ENCODE results near the gene METTL24.

Gene METTL24

GRCh38 chr6:110378552-110378951 lies 20.4 kb upstream of the METTL24 start:
- no peak for TF ChIP-seq CTCF (IDR thresholded peaks at IDR 0.05; ENCODE audit: borderline replicate concordance, insufficient read depth, low read depth, low read length)

GRCh38 chr6:110369066-110369465 lies 10.9 kb upstream of the METTL24 start:
- TF ChIP-seq CTCF (IDR thresholded peaks at IDR 0.05; ENCODE audit: borderline replicate concordance, insufficient read depth, low read depth, low read length), result no peak
- H3K4me3 ChIP-seq (ENCODE audit: low read depth, low read length), result no peak overlapping the region

More at GRCh38 chr6:110378552-110378951, 20.4 kb upstream of the METTL24 start:
- no peak overlapping the region for H3K4me3 ChIP-seq (ENCODE audit: low read depth, low read length)

- no peak for TF ChIP-seq CTCF (IDR thresholded peaks at IDR 0.05; ENCODE audit: borderline replicate concordance, insufficient read depth, low read depth, low read length)
- no peak overlapping the region for H3K4me3 ChIP-seq (ENCODE audit: low read depth, low read length)
These were observed 10.1 kb upstream of the METTL24 start for GRCh38 chr6:110368284-110368683.

- TF ChIP-seq CTCF (IDR thresholded peaks at IDR 0.05; ENCODE audit: borderline replicate concordance, insufficient read depth, low read depth, low read length), result no peak
- no peak overlapping the region for H3K4me3 ChIP-seq (ENCODE audit: low read depth, low read length)
These were observed 9.7 kb upstream of the METTL24 start for GRCh38 chr6:110367825-110368224.

DNA sequence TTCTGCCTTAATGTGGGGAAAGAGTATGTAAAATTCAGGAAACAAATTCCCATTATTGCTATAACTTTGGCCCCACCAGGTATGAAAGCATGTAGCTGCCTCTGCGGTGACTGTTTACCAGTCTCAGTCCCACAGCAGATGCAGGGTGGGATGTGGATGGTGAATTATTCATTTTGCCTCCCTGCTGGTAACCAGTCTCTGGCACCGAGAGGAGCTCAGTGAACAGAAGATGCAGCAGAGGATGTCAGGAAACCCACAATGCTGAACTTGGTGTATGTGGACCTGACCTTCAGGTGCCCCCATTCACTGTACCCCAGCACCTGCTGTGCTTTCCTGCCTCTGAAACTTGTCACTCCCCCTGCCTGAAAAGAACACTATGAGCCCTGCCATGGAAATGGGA lies 8.8 kb upstream of the METTL24 start:
- TF ChIP-seq CTCF (IDR thresholded peaks at IDR 0.05; ENCODE audit: borderline replicate concordance, insufficient read depth, low read depth, low read length), result no peak
- H3K4me3 ChIP-seq (ENCODE audit: low read depth, low read length), result no peak overlapping the region

GRCh38 chr6:110366256-110366655 lies 8.1 kb upstream of the METTL24 start:
- TF ChIP-seq CTCF (IDR thresholded peaks at IDR 0.05; ENCODE audit: borderline replicate concordance, insufficient read depth, low read depth, low read length), result no peak
- no peak overlapping the region for H3K4me3 ChIP-seq (ENCODE audit: low read depth, low read length)

DNA sequence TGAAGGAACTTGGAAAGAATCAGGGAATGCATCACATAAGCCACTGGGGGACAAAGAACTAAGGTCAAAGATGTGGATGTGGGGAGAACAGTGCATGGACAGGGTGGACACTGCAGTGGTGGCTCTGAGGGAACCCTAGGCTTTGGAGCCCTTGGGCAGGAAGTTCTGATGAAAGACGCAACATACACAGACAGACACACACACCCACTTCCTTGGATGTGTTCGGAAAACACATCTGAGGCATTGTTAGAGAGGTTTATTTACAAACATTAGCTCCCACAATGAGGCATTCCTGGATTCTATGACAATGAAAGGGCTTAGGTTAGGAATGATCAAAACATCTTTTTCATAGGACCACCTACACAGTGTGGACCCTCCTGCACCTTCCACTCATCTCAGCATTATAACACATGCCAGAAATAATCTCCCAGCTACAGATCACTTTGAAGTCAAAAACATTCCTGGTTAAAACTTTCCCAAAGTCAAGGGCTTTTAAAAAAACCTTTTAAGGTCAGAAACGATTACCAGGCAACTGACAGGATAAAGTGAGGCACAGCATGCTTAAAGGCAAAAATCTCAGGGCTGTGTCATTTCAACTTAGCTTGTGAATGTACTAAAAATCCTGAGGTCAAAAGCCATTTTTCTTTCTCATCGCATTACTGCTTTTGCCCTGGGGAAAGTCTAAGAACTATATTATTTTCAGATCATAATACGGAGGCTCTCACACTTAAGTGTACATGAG lies 6.4 kb upstream of the METTL24 start:
- TF ChIP-seq CTCF (IDR thresholded peaks at IDR 0.05; ENCODE audit: borderline replicate concordance, insufficient read depth, low read depth, low read length), result no peak
- no peak overlapping the region for H3K4me3 ChIP-seq (ENCODE audit: low read depth, low read length)

All from GM12875 (cell line).